Neural crest cell (in vitro differentiated cells): ENCODE data around the gene FBXL4. TPM values are rescaled to one million over a fixed set of nuclear protein-coding genes. Genes with fewer than 3 reads are reported as not detected.

Experiments
- DNase-seq: peaks from one replicate; pipeline ENCODE4 v3.0.0; 2021; ENCODE audit warnings: low read depth, mixed read lengths, low spot score
- H3K27ac Mint-ChIP-seq: one replicate; pipeline ENCODE4 v1.8.0; 2021; ENCODE audit warnings: mild to moderate bottlenecking, mixed read lengths; ENCODE audit not compliant: unreplicated experiment
- H3K27me3 Mint-ChIP-seq: 2 replicates; pipeline ENCODE4 v1.8.0; 2021; ENCODE audit warnings: low read depth, mild to moderate bottlenecking, mixed read lengths
- H3K36me3 Mint-ChIP-seq: 2 replicates; pipeline ENCODE4 v1.8.0; 2021; ENCODE audit warnings: low read depth, mild to moderate bottlenecking, mixed read lengths
- H3K4me1 Mint-ChIP-seq: 2 replicates; pipeline ENCODE4 v1.8.0; 2021; ENCODE audit warnings: mixed read lengths
- H3K4me3 Mint-ChIP-seq: one replicate; pipeline ENCODE4 v1.8.0; 2021; ENCODE audit warnings: mild to moderate bottlenecking, mixed read lengths
- H3K9me3 Mint-ChIP-seq: 2 replicates; pipeline ENCODE4 v1.8.0; 2021; ENCODE audit warnings: mixed read lengths
- total RNA-seq: library from RNA; stranded (reverse); gene quantifications from 2 replicates; pipeline ENCODE4 v1.2.1, GENCODE V29; 2021
- TF ChIP-seq, protein P1 (sequence below): fragments of 200-600 bp; sonication (generic); conservative IDR thresholded peaks from 2 replicates; pipeline ENCODE4 v1.5.0; 2021; ENCODE audit warnings: antibody characterized with exemption, mild to moderate bottlenecking

FBXL4 gene
- total RNA-seq, 1 donor from 2014 or later = 10.2 TPM

GRCh38 chr6:98834060-98835031 lies 113.4 kb downstream of the FBXL4 start, which contains the start of gene POU3F2:
Gene POU3F2 (plus strand): TSS chr6:98834574. CDS start chr6:98834874, 300 bp downstream.
- peak; percentile 93 for DNase-seq
- TF ChIP-seq, protein P1, sequence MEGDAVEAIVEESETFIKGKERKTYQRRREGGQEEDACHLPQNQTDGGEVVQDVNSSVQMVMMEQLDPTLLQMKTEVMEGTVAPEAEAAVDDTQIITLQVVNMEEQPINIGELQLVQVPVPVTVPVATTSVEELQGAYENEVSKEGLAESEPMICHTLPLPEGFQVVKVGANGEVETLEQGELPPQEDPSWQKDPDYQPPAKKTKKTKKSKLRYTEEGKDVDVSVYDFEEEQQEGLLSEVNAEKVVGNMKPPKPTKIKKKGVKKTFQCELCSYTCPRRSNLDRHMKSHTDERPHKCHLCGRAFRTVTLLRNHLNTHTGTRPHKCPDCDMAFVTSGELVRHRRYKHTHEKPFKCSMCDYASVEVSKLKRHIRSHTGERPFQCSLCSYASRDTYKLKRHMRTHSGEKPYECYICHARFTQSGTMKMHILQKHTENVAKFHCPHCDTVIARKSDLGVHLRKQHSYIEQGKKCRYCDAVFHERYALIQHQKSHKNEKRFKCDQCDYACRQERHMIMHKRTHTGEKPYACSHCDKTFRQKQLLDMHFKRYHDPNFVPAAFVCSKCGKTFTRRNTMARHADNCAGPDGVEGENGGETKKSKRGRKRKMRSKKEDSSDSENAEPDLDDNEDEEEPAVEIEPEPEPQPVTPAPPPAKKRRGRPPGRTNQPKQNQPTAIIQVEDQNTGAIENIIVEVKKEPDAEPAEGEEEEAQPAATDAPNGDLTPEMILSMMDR = no peak
- peak within 1 kb of the TSS; percentile 100 for H3K4me3 Mint-ChIP-seq
- peaks cover 54% of the 10 kb centered on the region for H3K4me1 Mint-ChIP-seq
- H3K36me3 Mint-ChIP-seq = peaks cover 27% of the 10 kb centered on the region
- peak within 1 kb of the TSS; percentile 98 for H3K27ac Mint-ChIP-seq
- H3K9me3 Mint-ChIP-seq = no peaks in the 10 kb centered on the region
- H3K27me3 Mint-ChIP-seq = peaks cover 76% of the 10 kb centered on the region

GRCh38 chr6:98833307-98834059 lies 114.3 kb downstream of the FBXL4 start:
- no peak for DNase-seq
- peaks cover 61% of the 10 kb centered on the region for H3K4me1 Mint-ChIP-seq
- peaks cover 83% of the 10 kb centered on the region for H3K27me3 Mint-ChIP-seq
- TF ChIP-seq, protein P1 = no peak
- H3K4me3 Mint-ChIP-seq = peak overlapping the region; percentile 100
- peak overlapping the region; percentile 98 for H3K27ac Mint-ChIP-seq
- H3K36me3 Mint-ChIP-seq = peaks cover 22% of the 10 kb centered on the region
- H3K9me3 Mint-ChIP-seq = no peaks in the 10 kb centered on the region

DNA sequence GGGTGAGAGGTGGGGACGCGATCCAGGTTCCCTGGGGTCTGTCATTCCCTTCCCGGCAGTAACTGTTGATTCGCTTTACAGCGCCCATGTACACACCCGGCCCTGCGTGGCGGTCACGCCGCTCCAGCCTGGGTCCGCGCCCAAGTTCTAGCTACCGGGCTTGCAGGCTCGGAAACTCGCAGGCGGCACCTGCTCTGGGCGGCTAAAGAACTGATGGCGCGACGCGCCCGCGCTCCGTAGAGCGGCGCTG lies 114.8 kb downstream of the FBXL4 start:
- H3K36me3 Mint-ChIP-seq = peaks cover 17% of the 10 kb centered on the region
- H3K4me3 Mint-ChIP-seq = peak overlapping the region; percentile 100
- H3K27me3 Mint-ChIP-seq = peaks cover 83% of the 10 kb centered on the region
- peaks cover 66% of the 10 kb centered on the region for H3K4me1 Mint-ChIP-seq
- TF ChIP-seq, protein P1 = no peak
- no peak for DNase-seq
- H3K9me3 Mint-ChIP-seq = no peaks in the 10 kb centered on the region
- peak overlapping the region; percentile 98 for H3K27ac Mint-ChIP-seq

DNA sequence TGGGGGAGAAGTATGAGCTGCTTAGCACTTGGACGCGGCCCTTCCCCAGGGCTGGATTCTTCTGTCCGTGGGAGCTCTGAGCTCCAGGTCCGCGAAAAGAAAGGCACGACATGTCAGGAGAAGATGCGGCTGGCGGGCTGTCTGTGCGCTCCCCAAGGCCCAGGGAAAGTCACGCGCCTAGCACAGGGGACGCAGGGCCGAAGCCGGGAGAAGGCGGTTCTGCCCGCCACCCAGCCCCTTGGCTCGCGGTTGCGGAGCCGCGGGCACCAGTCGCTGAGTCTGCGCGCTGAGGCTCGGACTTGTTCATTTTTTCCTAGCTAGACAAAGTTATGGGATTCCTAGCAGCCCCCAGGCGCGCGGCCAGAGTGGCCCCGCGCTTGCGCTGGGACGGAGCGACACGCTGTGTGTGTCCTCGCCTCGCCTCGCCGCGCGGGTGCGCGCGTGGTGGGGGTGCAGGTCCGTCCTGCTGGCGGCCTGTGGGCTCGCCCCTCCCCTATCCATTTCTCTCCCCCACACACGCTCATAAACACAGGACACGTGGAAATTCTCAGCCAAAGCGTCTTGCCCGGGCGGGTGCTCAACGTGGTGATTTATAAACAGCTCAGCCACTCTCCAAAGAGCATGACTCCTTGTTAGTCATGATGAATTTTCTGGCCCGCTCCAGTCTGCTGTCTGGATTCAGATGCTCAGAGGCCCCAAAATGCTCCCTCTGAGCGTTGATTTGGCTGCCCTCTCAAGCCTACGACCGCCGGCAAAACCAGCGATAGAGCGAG lies 115.3 kb downstream of the FBXL4 start:
- Mint-ChIP-seq H3K36me3 (peaks cover 14% of the 10 kb centered on the region), H3K9me3 (no peaks in the 10 kb centered on the region), H3K4me1 (peaks cover 67% of the 10 kb centered on the region), H3K27me3 (peaks cover 82% of the 10 kb centered on the region), H3K27ac (peak overlapping the region; percentile 98), H3K4me3 (peak overlapping the region; percentile 100)
- TF ChIP-seq, protein P1 = no peak
- DNase-seq = no peak

DNA sequence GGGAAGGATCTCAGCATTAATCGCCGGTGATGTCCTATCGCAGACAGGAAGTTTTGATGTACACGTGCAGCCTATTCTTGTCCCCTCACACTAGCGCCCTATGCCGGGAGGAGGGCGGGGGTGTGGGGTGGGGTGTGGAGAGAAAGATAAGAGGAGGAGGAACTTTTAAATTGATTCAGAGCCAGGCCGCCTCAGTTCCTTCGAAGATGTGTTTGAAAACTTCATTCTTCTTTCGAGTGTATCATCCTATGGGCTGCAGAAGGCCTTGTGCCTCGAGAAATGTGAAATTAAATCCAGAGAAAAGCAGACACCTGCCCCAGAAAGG lies 115.8 kb downstream of the FBXL4 start:
- Mint-ChIP-seq H3K27me3 (peaks cover 83% of the 10 kb centered on the region), H3K4me3 (peak overlapping the region; percentile 100), H3K36me3 (peaks cover 10% of the 10 kb centered on the region), H3K27ac (peak overlapping the region; percentile 98), H3K4me1 (peaks cover 73% of the 10 kb centered on the region), H3K9me3 (no peaks in the 10 kb centered on the region)
- DNase-seq = no peak
- TF ChIP-seq, protein P1 = no peak
